GM18870 (cell line): ENCODE data around the gene AGK.

Experiments used
- ATAC-seq: cut with Tn5 transposase; IDR thresholded peaks from one replicate; pipeline ENCODE4 v1.9.1; 2021; ENCODE audit warnings: moderate library complexity; ENCODE audit not compliant: unreplicated experiment

AGK gene

GRCh38 chr7:141702047-141702567 is 150.9 kb downstream of the AGK start, which contains the start of gene DENND11:
Gene DENND11 (minus strand): TSS chr7:141702166. CDS start chr7:141702153, 13 bp downstream.
- ATAC-seq: peak; percentile 49

DNA sequence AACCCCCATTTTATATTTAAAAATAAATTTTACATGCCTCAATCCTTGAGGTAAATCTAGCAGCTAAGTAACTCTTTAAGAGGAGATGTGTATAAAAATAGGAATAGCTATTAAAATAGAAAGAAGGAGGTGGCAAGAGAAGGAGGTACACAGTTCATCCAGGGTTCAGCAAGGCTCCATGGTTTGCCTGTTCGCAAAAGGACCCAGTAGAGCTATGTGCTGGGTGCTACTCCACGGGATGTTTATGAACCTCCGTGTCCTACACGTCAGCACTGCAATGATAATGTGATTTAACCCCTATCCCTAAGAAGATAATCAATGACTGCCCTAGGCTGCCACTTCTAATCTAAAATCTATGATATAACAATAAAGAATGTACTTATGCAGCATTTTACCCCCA is 151.7 kb downstream of the AGK start:
- ATAC-seq: no peak

DNA sequence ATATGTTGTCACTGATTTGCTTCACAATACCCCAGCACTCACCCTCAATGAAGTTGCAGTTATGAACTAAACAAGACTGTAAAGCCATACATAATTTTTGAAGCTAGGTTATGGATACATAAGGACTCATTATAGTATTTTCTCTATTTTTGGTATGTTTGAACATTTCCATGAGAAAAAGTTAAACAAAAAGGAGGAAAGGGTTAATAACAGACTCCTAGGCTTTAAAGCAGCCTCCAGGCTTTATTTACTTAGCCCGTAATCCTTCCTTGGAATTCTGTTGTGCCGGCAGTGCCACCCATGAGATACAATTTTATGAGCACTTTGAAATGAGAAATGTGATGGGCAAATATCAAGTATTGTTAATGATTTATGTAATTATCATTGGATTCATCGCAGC is 152.9 kb downstream of the AGK start:
- no peak for ATAC-seq

- no peak for ATAC-seq
Measured at GRCh38 chr7:141704741-141705140, 153.5 kb downstream of the AGK start.
